HG02943 (cell line): ENCODE results near the gene SULT1C2.
"Not testable (repeated sequence)": the region's sequence is repeated elsewhere in the genome, so short reads cannot be mapped to it uniquely, and the experiment has no call there.

Experiments used
- ATAC-seq: cut with Tn5 transposase; IDR thresholded peaks from one replicate; pipeline ENCODE4 v1.9.1; 2021; ENCODE audit warnings: mild to moderate bottlenecking, low read depth, moderate library complexity; ENCODE audit not compliant: unreplicated experiment

Gene SULT1C2

GRCh38 chr2:108348816-108349570, 60.3 kb downstream of the SULT1C2 start:
- no peak for ATAC-seq

DNA sequence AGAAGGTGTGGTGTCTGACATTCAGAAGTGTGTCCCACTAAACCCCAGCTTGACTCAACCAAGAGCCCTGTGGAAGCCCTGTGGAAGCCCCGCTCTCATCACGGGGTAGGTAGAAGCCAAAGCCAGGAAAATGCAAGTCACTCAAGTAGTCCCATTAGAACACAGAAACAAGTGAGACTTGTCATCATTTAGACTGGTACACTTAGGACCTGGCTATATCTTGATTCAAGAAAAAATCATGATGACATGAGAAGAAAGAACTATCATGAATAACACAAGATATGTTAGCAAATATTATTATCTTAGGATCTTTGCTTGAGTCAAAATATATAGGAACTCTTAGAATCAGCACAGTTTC, 60.9 kb downstream of the SULT1C2 start:
- no peak for ATAC-seq

DNA sequence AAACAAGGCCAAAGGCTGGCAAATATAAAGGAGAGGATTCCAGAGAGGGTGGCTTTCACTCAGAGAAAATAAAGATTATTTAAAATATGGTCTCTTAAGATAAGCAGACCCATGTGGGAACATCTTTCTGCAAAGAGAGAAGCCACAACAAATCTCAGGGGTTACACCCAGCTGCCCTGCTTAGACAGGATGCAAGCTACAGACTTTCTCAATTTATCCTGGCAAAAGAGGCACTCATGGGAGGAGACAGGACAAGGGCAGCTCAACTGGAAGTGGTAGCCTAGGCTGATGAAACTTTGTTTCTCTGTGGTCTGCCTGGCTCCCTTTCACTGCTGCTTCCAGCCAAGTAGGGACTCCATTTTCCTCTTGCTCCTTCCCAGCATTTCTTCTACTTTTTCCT, 63.2 kb downstream of the SULT1C2 start:
- ATAC-seq, result no peak

GRCh38 chr2:108354136-108354535, 65.4 kb downstream of the SULT1C2 start:
- no peak for ATAC-seq

GRCh38 chr2:108355906-108356734, 67.4 kb downstream of the SULT1C2 start:
- ATAC-seq, result no peak

- ATAC-seq, result not testable (repeated sequence)
These were observed 70.6 kb downstream of the SULT1C2 start for GRCh38 chr2:108359336-108359735.
